ENCODE data around the gene CCDC57.

The CCDC57 gene

GRCh38 chr17:82104797-82105416 lies 107.7 kb downstream of the CCDC57 start:
- DNase-seq (ENCODE audit: low read depth) = no peak

- no peak for DNase-seq (ENCODE audit: low read depth)
These were observed 108.8 kb downstream of the CCDC57 start for GRCh38 chr17:82103553-82104451.

- DNase-seq (ENCODE audit: low read depth) = no peak
These were observed 110.6 kb downstream of the CCDC57 start for GRCh38 chr17:82101767-82102679.

- DNase-seq (ENCODE audit: low read depth) = no peak
These were observed 111.3 kb downstream of the CCDC57 start for GRCh38 chr17:82101301-82101715.

- DNase-seq (ENCODE audit: low read depth) = no peak
These were observed 111.9 kb downstream of the CCDC57 start for GRCh38 chr17:82100502-82101298.

GRCh38 chr17:82098939-82099763 lies 113.5 kb downstream of the CCDC57 start:
- no peak for DNase-seq (ENCODE audit: low read depth)

- DNase-seq (ENCODE audit: low read depth) = peak; percentile 92
These were observed 114.3 kb downstream of the CCDC57 start, which contains the start of gene FASN for GRCh38 chr17:82098169-82098938. TSS of gene FASN (minus strand) at chr17:82098236. CDS start at chr17:82096445, 1,791 bp downstream.

GRCh38 chr17:82097919-82098168 lies 114.8 kb downstream of the CCDC57 start:
- no peak for DNase-seq (ENCODE audit: low read depth)

GRCh38 chr17:82097184-82097918 lies 115.3 kb downstream of the CCDC57 start:
- peak; percentile 32 for DNase-seq (ENCODE audit: low read depth)

- no peak for DNase-seq (ENCODE audit: low read depth)
These were observed 115.9 kb downstream of the CCDC57 start for GRCh38 chr17:82096709-82097183.

GRCh38 chr17:82095777-82096708 lies 116.6 kb downstream of the CCDC57 start:
- no peak for DNase-seq (ENCODE audit: low read depth)

GRCh38 chr17:82094931-82095776 lies 117.5 kb downstream of the CCDC57 start:
- DNase-seq (ENCODE audit: low read depth) = no peak

GRCh38 chr17:82092995-82093751 lies 119.5 kb downstream of the CCDC57 start:
- no peak for DNase-seq (ENCODE audit: low read depth)

- no peak for DNase-seq (ENCODE audit: low read depth)
These were observed 120.0 kb downstream of the CCDC57 start for GRCh38 chr17:82092628-82092994.

- no peak for DNase-seq (ENCODE audit: low read depth)
These were observed 120.5 kb downstream of the CCDC57 start for GRCh38 chr17:82092094-82092586.
